ENCODE results near the gene STOML3.

DNA sequence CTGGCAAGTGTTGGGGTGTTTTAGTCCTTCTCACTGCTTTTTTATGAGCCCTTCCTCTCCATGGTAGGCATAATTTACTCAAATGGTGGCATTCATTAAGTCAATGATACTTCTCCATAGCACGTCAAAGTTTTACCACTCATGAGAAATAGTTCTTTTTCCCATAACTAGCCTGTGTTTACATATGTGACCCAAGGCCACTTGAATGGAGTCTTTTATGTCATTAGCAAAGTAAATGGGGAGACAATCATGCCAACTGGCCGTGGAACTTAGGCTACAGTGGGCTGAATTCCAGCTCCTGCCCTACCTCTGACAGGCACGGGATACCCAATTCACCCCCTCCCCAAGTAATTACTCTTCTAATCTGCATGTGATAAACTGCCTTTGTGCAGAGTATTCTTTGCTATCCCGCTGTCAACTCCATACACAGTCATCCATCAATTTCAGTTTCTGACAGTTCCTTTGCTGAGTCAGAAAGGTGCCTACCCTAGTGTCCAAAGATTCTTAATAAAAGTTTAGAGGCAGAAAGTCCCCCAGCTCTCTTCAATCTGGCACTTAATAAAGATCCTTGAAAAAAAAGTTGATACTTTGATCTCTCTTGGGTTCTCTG is 30.3 kb upstream of the STOML3 start:
- TF ChIP-seq, protein P1, sequence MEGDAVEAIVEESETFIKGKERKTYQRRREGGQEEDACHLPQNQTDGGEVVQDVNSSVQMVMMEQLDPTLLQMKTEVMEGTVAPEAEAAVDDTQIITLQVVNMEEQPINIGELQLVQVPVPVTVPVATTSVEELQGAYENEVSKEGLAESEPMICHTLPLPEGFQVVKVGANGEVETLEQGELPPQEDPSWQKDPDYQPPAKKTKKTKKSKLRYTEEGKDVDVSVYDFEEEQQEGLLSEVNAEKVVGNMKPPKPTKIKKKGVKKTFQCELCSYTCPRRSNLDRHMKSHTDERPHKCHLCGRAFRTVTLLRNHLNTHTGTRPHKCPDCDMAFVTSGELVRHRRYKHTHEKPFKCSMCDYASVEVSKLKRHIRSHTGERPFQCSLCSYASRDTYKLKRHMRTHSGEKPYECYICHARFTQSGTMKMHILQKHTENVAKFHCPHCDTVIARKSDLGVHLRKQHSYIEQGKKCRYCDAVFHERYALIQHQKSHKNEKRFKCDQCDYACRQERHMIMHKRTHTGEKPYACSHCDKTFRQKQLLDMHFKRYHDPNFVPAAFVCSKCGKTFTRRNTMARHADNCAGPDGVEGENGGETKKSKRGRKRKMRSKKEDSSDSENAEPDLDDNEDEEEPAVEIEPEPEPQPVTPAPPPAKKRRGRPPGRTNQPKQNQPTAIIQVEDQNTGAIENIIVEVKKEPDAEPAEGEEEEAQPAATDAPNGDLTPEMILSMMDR (IDR thresholded peaks at IDR 0.05; ENCODE audit: insufficient read depth, low read depth, low read length) = no peak
- TF ChIP-seq EZH2 (IDR thresholded peaks at IDR 0.05; ENCODE audit: insufficient read depth, low read length) = no peak
